Coronary artery (tissue), 2 donors: Measurements from ENCODE around the gene RNF4.
"Not testable (repeated sequence)": the region's sequence is repeated elsewhere in the genome, so short reads cannot be mapped to it uniquely, and the experiment has no call there.

Experiments
- DNase-seq: peaks from one replicate; pipeline ENCODE4 v3.0.0-alpha.2; 2017; ENCODE audit warnings: low spot score
- H3K27ac ChIP-seq, 2 donors: fragments of 200-600 bp; sonication (generic); one replicate each; pipeline ENCODE4 v1.5.1; 2016 to 2019
- H3K4me3 ChIP-seq: fragments of 200-600 bp; sonication (generic); 2 replicates; pipeline ENCODE4 v1.5.1; 2016; ENCODE audit warnings: mild to moderate bottlenecking, moderate library complexity
- TF ChIP-seq, protein P1 (sequence below): fragments of 200-600 bp; sonication (generic); IDR thresholded peaks from one replicate; pipeline ENCODE4 v1.5.1; 2019; ENCODE audit warnings: antibody characterized with exemption

Gene RNF4

DNA sequence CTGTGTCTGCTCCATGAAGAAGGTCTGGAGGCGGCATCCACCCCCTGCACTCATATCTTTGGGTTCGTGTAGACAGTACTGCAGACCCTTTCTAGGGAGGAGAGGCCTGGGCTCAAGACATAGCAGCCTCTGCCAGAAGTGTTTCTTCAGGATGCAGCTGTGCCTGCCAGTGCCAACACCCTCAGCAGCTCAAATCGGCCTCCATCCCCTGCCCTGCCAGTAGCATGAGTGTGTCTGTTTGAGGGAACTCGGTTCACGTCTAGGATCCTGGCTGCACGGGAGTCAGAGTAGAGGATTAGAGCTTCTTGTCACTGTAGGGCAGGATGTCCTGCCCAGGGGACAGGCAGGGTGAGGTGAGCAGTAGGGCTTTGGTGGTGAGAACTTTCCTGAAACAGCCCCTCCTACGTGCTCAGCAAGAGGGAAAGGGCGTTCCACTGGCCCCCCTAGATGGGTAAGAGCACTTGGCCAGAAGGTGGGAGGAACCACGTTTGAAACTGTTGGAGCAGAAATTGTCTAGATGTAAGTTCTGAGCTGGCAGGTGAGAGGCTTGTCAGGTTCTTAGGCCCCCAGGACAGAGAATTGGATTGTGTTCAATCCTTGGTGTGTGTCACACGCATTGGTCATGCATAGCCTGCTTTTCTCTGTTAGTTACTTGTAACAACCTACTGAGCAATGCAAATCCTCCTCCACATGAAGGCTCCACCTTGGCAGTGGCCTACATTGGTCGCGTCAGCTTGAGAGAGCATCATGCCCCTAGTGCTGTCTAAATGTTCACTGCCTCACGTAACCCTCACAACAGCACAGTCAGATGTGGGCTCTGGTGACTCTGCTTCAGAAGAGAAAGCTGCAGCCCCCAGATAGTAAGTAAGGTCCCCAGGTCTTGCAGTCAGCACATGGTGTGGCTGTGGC, 41.7 kb downstream of the RNF4 start:
- DNase-seq, result no peak
- H3K27ac ChIP-seq, result no peak overlapping the region
- TF ChIP-seq, protein P1, sequence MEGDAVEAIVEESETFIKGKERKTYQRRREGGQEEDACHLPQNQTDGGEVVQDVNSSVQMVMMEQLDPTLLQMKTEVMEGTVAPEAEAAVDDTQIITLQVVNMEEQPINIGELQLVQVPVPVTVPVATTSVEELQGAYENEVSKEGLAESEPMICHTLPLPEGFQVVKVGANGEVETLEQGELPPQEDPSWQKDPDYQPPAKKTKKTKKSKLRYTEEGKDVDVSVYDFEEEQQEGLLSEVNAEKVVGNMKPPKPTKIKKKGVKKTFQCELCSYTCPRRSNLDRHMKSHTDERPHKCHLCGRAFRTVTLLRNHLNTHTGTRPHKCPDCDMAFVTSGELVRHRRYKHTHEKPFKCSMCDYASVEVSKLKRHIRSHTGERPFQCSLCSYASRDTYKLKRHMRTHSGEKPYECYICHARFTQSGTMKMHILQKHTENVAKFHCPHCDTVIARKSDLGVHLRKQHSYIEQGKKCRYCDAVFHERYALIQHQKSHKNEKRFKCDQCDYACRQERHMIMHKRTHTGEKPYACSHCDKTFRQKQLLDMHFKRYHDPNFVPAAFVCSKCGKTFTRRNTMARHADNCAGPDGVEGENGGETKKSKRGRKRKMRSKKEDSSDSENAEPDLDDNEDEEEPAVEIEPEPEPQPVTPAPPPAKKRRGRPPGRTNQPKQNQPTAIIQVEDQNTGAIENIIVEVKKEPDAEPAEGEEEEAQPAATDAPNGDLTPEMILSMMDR, result no peak

DNA sequence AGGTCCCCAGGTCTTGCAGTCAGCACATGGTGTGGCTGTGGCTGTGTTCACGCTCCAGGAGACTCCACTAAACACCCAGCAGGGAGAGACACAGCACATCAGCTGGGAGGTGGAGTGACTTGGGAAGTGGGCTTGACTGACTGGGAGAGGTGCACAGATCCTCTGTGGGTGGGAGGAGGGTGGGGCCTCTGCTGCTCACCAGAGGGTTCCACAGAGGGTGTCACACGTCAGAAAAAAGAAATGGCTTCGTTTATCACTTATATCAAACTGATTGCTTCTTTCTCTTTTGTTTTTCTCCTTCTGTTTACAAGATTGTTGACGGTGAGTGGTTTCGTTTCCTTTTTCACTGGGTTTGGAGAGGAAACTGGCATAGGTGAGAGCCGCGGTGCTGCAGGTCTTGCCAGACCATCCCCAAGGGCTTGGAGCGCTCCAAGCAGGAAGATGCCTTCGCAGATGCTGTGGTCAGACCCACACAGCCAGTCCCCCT, 42.8 kb downstream of the RNF4 start:
- no peak for DNase-seq
- TF ChIP-seq, protein P1, result no peak
- H3K27ac ChIP-seq, result no peak overlapping the region
- H3K4me3 ChIP-seq, result no peak overlapping the region

More for the DNA sequence above, 41.7 kb downstream of the RNF4 start:
- no peak overlapping the region for H3K4me3 ChIP-seq

DNA sequence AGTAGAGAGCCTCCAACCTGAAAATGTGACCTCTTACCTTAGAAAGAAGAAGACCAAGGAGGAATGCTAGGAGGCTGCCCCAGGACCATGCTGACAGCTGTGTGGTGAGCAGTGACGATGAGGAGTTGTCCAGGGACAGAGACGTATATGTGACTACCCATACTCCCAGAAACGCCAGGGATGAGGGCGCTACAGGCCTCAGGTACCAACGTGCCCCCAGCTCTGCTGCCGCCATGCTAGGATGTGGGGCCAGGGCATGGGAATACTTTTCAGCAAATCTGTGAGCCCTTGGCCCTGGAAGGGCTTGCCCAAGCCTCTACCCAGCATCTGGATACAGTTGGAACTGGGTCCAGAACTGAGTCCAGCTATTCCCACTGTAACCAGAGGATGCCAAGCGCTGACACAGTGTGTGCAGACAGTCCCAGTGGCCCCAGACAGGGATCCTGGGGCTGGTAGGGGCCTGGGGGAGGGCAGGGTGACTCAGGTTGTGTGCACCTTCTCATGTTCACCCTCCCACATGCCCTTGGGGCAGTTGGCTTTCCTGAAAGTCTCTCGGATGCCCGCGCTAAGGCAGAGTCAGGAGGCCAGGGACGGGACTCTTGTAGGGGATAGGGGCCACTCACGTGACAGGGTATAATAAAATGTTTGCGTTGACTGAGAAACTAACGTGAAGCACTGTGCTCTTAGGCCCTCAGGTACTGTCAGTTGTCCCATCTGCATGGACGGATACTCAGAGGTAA, 43.7 kb downstream of the RNF4 start:
- TF ChIP-seq, protein P1, result no peak
- DNase-seq, result no peak
- H3K4me3 ChIP-seq, result no peak overlapping the region
- no peak overlapping the region for H3K27ac ChIP-seq

DNA sequence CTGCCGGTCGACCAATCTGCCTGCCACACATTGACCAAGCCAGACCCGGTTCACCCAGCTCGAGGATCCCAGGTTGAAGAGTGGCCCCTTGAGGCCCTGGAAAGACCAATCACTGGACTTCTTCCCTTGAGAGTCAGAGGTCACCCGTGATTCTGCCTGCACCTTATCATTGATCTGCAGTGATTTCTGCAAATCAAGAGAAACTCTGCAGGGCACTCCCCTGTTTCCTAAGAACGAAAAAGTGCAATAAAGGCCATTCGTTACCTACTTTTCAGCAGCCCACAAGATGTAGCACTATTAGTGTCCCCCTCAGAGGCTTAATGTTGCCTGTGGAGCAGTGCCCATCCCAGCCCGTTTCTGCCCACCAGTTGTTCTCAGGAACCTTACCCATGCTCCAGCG, 45.3 kb downstream of the RNF4 start:
- H3K27ac ChIP-seq, DNase-seq, H3K4me3 ChIP-seq: not testable (repeated sequence)

DNA sequence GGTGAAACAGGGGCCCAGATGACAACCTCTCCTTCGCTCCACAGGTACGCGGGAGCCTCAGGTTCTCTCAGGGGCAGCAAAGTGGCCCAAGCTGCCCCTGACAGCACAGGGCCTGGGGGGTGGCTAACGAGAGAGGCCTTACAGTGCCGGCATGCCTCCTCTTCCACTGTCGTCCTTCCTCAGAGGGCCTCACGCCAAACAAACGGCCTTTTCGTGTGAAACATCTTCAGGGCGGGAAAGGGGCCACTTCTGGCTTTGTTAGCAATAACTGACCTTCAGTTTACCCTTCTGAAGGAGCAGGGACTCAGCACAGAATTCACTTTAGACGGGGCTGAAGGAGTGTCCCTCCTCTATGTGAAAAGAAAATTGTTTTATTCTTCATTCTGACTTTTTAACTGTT, 46.0 kb downstream of the RNF4 start:
- not testable (repeated sequence) for DNase-seq, H3K27ac ChIP-seq, H3K4me3 ChIP-seq

DNA sequence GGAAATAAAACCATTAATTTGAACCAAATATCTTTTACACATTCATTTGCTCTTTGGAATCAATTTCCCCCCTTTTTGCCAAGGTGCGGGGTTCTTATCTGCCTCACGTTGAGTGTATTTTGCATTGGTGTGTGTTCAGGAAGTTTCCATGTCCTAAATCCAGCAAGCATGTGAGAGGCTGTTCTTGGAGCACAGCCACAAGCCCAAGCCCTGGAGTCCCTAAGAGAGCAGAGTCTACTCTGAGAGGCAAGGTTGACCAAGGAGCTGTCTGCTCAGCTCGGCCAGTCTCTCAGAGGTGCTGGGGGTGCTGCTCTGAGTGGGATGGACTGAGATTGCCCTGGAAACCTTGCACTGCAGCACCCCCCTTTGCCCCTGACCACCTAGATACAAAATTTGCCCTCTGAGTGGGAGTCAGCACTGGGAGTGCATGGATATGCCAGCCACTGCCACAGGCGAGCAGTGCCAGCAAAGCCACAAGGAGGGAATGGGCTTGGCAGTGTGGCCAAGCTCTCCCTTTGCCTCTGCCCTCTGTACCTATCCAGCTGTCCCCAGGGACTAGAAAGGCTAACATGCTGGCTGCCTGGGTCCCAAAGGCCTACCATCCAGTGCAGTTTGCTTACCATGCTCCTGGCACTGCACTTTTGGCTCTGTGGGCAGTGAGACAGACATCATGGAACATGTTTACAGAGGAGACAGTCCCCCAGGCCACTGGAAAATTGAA, 47.1 kb downstream of the RNF4 start:
- TF ChIP-seq, protein P1, result no peak
- DNase-seq, result no peak
- H3K4me3 ChIP-seq, result no peak overlapping the region
- H3K27ac ChIP-seq, result peak overlapping the region; percentile 33 to 65

DNA sequence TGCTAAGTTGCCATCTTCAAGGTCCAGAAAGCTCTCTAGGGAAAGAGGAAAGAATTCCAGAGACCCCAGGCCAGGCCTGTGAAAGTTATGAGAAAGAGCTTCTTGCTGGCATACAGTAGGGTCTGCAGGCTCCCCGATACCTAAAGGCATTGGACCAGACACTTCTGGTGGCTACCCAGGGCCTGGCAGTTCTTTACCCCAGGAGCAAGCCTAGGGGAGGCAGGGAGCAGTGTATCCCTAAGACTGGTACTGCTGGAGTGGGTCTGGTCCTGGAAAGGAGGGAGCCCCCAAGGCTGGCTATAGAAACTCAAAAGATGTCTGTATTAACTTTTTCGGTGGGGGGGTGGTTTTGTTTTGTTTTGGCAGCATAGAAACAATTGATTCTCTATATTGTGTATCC, 47.7 kb downstream of the RNF4 start:
- H3K27ac ChIP-seq, result peak overlapping the region in 1 of 2 donors; percentile 65
- DNase-seq, result no peak
- TF ChIP-seq, protein P1, result no peak
- no peak overlapping the region for H3K4me3 ChIP-seq
